Stimulated activated CD8-positive, alpha-beta memory T cell treated with anti-CD3 and anti-CD28 coated beads, Interleukin-4, amount 100 ng/mL, for 4 hours (primary cell): Measurements from ENCODE around the gene NXPH2.

ENCODE experiments used
- DNase-seq, 2 donors: peaks; one replicate each; pipeline ENCODE4 v3.0.0-alpha.2; 2020; ENCODE audit warnings: low read depth in 2 of 2, low spot score in 1 of 2

The NXPH2 gene

DNA sequence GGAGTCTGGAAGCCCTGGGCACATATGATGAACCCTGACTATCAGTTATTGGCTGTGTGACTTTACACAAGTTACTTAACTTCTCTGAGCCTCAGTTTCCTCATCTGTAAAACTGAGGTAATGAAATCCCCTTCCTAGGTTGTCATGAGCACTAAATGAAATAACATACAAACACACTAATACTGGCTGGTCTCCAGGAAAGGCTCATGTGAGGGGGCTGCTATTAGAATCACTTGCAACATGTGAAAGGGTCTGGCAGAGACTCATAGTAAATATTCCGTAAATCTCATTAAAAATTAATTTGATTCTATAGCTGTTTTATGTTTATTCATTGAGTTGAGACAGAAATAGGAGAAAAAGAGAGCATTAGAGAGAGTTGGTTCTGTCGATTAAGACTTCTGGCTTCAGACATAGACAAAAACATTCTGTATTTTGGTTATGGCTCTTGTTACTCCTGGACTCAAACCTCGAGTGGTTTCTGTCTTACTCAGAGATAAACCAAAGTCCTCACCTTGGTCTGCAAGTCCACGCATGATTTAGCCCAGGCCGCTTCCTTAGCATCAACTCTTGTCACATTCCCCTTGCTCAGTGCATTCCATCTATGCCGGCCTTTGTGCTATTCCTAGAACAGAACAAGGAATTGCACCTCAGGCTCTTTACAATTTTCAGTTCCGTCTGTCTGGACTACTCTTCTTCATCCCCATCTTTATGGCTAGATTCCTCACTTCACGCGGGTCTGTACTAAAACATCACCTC is 139.1 kb downstream of the NXPH2 start:
- no peak for DNase-seq

DNA sequence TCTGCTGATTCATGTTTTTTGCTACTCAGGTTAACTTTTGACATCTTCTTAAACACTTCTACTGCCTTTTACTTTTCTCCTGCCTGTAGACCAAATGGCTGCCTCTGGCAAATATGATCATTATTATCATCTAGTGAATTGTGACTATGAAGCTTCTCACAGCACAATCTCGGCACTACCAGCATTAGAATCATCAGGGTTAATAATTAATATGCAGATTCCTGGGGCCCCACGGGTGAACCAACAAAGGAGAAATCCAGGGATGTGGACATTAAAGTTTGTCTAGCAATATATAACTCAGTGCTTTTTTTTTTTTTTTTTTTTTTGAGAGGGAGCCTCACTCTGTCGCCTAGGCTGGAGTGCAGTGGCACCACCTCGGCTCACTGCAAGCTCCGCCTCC is 142.5 kb downstream of the NXPH2 start:
- DNase-seq, result no peak

DNA sequence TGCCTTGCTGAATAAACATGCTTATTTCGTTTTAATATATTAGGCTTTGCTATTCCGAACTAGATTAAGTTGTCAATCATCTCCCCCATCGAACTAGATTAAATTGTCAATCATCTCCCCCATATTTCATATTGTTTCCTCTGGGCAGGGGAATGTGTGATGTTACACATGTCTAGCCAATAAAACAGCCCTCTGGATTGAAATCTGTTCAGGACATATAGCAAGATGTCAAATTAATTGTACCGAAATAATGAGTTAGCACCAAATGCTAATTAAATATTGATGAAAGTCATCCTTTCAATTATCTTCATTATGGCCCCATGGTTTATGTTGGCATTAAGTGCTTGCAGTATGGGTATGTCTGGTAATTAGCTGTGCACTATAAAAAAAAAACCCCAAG is 143.1 kb downstream of the NXPH2 start:
- no peak for DNase-seq

DNA sequence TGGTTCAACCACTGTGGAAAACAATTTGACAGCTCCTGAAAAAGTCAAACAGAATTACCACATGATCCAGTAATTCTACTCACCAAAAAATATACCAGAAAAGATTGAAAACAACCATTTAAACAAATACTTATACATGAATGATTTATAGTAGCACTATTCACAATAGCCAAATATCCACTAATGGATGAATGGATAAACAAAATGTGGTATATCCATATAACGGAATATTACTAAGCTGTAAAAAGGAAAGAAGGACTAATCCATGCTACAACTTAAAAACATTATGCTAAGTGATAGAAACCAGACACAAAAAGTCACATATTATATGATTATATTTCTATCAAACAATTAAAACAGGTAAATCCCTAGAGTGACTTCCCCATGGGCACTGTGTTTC is 147.1 kb downstream of the NXPH2 start:
- no peak for DNase-seq

DNA sequence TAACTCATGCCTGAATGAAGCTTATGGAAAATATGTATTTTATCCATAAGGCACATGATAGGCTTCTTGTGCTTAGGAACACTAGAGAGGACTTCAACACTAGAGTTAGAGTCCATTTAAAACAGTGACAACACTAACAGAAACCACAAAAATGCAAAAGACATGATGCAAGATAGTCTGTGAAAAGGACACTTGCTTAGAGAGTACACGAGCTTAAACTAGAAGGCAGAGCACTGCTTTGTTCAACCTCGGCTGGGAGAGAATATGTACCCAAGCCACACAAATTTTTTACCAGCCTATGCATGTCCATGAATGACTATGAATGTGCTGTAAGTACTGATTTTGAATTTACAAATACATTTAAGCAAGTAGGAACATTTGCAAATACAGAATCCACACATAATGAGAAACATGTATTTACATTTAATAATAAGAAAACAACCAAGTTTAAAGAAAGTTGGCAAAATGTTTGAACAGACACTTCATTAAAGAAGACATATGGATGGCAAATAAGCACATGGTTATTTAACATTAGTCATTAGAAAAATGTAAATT is 148.0 kb downstream of the NXPH2 start:
- no peak for DNase-seq

DNA sequence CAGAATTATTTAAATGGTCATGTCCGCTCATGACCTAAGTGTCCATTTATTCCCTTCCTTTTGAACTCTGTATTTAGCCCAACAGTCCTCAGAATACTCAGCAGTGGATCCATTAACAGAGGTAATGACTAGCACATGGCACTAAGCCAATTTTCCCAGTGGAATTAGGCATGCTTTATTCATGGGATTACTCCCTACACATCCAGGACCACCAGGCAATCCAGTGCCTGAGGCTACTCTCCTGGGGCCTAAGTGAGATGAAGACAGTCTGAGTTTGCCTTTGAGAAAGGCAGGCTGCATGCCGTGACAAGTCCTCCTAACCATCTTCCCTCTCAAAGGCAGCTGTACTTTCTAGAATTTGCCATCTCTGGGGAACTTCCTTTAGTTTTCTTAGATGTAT is 150.0 kb downstream of the NXPH2 start:
- no peak for DNase-seq

DNA sequence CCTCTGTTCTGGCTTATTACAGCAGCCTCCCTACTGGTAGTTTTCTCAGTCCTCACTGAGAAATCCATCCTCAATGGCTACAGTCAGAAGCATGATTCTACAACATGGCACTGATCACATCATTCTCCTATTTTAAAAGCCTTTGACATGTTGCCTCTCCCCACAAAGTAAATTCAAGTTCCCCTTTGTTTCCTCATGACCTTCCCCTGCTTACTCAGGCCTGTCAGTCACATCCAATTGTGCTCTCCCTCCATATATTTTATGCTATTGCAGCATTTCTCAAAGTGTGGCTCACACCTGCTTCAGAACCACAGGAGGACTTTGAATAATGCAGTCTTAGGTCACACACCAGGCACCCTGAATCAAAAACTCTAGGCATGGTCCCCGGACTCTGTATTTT is 154.0 kb downstream of the NXPH2 start:
- DNase-seq, result no peak

DNA sequence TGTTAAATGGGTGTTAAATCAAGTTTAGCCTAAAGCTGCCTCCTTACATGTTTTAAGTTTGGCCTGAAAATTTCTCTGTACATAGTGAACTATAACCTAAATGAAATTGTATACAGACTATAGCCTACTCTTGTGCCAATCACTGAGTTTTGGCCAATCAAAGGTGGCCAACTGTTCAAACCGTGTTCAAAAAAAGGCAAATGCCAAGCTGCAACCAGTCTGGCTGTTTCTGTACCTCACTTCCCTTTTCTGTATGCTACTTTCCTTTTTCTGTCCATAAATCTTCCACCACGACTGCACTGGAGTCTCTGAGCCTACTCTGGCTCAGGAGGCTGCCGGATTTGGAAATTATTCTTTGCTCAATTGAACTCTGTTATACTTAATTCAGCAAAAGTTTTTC is 157.6 kb downstream of the NXPH2 start:
- DNase-seq, result no peak

DNA sequence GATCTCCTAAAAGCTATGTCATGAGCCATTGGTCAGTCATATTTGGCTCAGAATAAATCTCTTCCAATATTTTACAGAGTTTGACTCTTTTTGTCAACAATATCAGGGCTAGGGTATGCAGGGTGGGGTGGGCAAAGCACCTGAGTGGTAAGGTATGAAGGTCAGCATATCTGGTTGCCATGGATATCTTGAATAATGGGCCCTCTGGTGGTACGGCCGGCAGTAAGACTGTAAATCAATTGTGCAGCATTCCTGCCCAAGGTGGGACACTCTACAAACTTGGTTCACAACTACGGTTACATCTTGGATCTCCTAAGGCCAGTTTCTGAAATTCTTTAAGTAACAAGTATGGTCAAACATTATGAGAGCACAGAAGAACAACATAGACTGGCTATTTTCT is 159.1 kb downstream of the NXPH2 start:
- no peak for DNase-seq

DNA sequence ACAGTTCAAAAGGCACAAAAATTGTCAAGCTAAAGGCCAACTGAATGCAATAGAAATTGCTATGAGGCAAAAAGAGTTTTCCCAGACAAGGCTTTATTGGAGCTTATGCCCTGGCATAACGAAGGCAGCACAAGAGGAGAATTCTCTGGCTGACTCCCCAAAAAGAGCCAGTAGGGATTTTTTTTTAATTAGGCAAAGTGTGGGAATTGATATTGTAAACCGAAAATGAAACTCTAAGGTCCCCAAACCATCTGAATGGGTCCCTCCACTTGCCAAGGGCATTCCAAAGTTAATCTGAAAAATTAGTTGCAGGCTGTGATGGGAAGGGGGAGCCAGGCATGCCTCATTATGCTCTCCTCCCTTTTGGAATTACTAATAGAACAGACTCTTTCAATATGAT is 159.8 kb downstream of the NXPH2 start:
- no peak for DNase-seq
